ENCODE results near the gene JADE3. TPM values are rescaled to one million over a fixed set of nuclear protein-coding genes. Genes with fewer than 3 reads are reported as not detected.
A peak's percentile ranks its signal among the peaks of the same experiment; 100 is the strongest.

JADE3 gene
- polyA plus RNA-seq, 4 donors, result 1.1 to 11.5 (median 2.4) TPM

DNA sequence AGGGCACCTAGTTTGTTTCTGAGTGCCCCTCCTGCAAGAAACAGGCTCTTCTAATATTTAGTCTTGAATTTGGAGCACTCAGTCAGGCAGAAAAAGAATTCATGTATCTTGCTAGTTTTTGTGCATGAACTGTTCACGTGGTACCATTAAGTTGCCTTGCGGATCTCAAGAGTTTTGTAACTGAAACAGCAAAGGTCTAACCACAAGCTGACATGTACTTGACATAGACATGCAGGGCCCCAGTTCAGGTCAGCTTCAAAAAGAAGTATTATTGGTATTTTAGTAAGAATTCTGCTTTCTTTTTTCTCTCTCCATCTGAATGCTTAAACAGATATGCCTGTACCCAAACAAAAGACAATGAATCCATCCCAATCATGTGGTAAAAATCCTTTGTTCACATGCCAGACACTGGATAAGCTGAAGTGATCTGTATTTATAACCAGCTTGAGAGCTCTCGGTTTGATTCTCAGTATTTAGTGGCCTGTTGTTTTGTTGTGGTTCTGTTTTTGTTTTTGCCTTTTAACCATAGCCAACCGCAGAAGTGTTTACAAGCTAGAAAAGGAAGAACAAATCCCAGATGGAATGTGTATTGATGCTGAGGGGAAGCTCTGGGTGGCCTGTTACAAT is 179.0 kb downstream of the JADE3 start:
- Histone ChIP-seq H3K36me3 (ENCODE audit: control insufficient read depth in 3 of 3, insufficient read depth in 2 of 3, low read depth in 1 of 3, low read length in 3 of 3) (peaks cover 0 to 17% (median 0%) of the 10 kb centered on the region in 3 donors), H3K9me3 (ENCODE audit: control insufficient read depth in 2 of 2, insufficient read depth in 1 of 2, low read depth in 1 of 2, low read length in 1 of 2) (no peaks in the 10 kb centered on the region), H3K27me3 (ENCODE audit: control insufficient read depth in 3 of 3, insufficient read depth in 3 of 3, low read length in 3 of 3) (no peaks in the 10 kb centered on the region), H3K4me1 (ENCODE audit: control insufficient read depth in 3 of 3, insufficient read depth in 2 of 3, low read depth in 1 of 3, low read length in 2 of 3) (no peaks in the 10 kb centered on the region), H3K4me3 (ENCODE audit: low read depth in 1 of 3, low read length in 3 of 3) (no peak overlapping the region), H3K27ac (ENCODE audit: low read depth in 1 of 3, low read length in 2 of 3) (peak overlapping the region in 2 of 3 donors; percentile 1 to 4)
- DNase-seq, result peak; percentile 10 to 31
- 23 to 30% (median 29%) methylated on average over 4 of the region's 4 CpGs for WGBS, 3 donors
- no peak for FAIRE-seq

DNA sequence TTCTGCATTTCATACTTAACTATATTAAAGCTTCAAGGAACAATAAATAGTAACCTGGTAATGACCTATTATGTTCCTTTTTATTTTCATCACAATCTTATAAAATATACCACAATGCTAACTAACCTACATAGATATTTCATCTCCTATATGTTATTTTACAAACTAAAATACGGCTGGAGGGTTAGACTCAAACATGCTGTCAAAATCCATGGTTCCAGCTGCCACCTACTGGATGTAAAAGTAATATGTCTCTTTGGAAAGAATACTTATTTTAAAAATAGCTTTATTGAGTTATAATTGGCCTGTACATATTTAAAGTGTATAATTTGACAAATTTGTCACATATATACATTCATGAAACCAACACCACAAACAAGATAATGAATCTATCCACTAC is 181.0 kb downstream of the JADE3 start:
- Histone ChIP-seq H3K4me1 (ENCODE audit: control insufficient read depth in 3 of 3, insufficient read depth in 2 of 3, low read depth in 1 of 3, low read length in 2 of 3) (no peaks in the 10 kb centered on the region), H3K4me3 (ENCODE audit: low read depth in 1 of 3, low read length in 3 of 3) (no peak overlapping the region), H3K36me3 (ENCODE audit: control insufficient read depth in 3 of 3, insufficient read depth in 2 of 3, low read depth in 1 of 3, low read length in 3 of 3) (peaks cover 0 to 16% (median 0%) of the 10 kb centered on the region in 3 donors), H3K9me3 (ENCODE audit: control insufficient read depth in 2 of 2, insufficient read depth in 1 of 2, low read depth in 1 of 2, low read length in 1 of 2) (no peaks in the 10 kb centered on the region), H3K27ac (ENCODE audit: low read depth in 1 of 3, low read length in 2 of 3) (no peak overlapping the region), H3K27me3 (ENCODE audit: control insufficient read depth in 3 of 3, insufficient read depth in 3 of 3, low read length in 3 of 3) (peaks cover 0 to 2% (median 0%) of the 10 kb centered on the region in 3 donors)
- FAIRE-seq (peak; percentile 68), DNase-seq (peak; percentile 35 to 46)
- WGBS, 3 donors, result 0 to 6% (median 3%) methylated on average over 1 of the region's 1 CpG

GRCh38 chrX:47093860-47094259 is 181.6 kb downstream of the JADE3 start:
- FAIRE-seq, result no peak
- 80 to 93% (median 83%) methylated on average over 11 of the region's 11 CpGs for WGBS, 3 donors
- Histone ChIP-seq H3K4me1 (ENCODE audit: control insufficient read depth in 3 of 3, insufficient read depth in 2 of 3, low read depth in 1 of 3, low read length in 2 of 3) (no peaks in the 10 kb centered on the region), H3K27ac (ENCODE audit: low read depth in 1 of 3, low read length in 2 of 3) (no peak overlapping the region), H3K36me3 (ENCODE audit: control insufficient read depth in 3 of 3, insufficient read depth in 2 of 3, low read depth in 1 of 3, low read length in 3 of 3) (peaks cover 0 to 16% (median 0%) of the 10 kb centered on the region in 3 donors), H3K9me3 (ENCODE audit: control insufficient read depth in 2 of 2, insufficient read depth in 1 of 2, low read depth in 1 of 2, low read length in 1 of 2) (no peaks in the 10 kb centered on the region), H3K4me3 (ENCODE audit: low read depth in 1 of 3, low read length in 3 of 3) (no peak overlapping the region), H3K27me3 (ENCODE audit: control insufficient read depth in 3 of 3, insufficient read depth in 3 of 3, low read length in 3 of 3) (peaks cover 0 to 2% (median 0%) of the 10 kb centered on the region in 3 donors)
- DNase-seq, result no peak

DNA sequence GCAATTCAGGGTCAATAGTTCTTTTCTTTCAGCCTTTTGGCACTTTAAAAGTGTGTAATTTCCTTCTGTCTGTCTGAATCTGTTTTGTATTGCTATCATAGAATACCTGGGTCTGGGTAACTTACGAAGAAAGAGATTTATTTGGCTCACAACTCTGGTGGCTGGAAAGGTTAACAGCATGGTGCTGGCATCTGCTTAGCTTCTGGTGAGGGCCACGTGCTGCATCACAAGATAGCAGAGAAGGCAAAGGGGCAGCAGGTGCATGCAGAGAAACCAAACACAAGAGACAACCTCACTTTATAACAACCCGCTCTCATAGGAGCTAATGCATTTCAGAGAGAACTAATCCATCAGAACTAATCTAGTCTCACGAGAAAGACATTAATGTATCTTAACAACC is 184.8 kb downstream of the JADE3 start:
- WGBS, 3 donors, result 65 to 78% (median 73%) methylated on average over 4 of the region's 4 CpGs
- FAIRE-seq (no peak), DNase-seq (no peak)
- Histone ChIP-seq H3K27ac (ENCODE audit: low read depth in 1 of 3, low read length in 2 of 3) (no peak overlapping the region), H3K4me3 (ENCODE audit: low read depth in 1 of 3, low read length in 3 of 3) (no peak overlapping the region), H3K4me1 (ENCODE audit: control insufficient read depth in 3 of 3, insufficient read depth in 2 of 3, low read depth in 1 of 3, low read length in 2 of 3) (no peaks in the 10 kb centered on the region), H3K27me3 (ENCODE audit: control insufficient read depth in 3 of 3, insufficient read depth in 3 of 3, low read length in 3 of 3) (peaks cover 0 to 2% (median 0%) of the 10 kb centered on the region in 3 donors), H3K36me3 (ENCODE audit: control insufficient read depth in 3 of 3, insufficient read depth in 2 of 3, low read depth in 1 of 3, low read length in 3 of 3) (peaks cover 0 to 33% (median 0%) of the 10 kb centered on the region in 3 donors), H3K9me3 (ENCODE audit: control insufficient read depth in 2 of 2, insufficient read depth in 1 of 2, low read depth in 1 of 2, low read length in 1 of 2) (no peaks in the 10 kb centered on the region)

DNA sequence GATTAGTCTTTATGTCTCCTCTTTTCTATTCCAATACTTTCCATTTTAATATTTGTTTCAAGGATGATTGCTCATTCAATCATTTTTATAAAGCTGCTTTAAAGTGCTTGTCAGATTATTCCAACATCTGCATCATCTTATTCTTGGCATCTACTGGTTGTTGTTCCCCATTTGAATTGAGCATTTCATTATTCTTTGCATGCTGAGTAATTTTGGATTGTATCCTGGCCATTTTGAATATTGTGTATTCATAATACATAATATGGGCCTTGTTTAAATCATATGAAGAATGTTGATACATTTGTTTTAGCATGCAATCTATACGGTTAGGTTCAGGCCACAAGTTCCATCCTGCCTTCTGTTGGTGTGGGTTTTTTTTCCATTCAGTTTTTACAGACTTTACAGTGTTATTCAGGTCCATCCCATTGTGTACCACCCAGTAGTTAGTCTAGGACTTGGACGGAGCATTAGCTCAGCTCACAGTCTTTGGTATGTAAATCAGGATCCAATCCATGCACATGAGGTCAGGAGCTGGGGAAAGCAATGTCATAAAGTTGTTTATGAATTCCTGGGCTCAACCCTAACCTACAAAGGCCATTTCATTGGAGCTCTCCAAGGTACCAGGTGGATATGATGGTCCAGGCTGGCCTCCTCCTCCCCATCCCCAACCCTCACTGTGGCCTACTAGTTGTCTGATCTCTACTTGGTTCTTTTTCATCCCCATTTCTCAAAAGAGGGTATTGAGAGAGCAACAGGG is 186.3 kb downstream of the JADE3 start:
- no peaks in the 10 kb centered on the region for H3K4me1 ChIP-seq (ENCODE audit: control insufficient read depth in 3 of 3, insufficient read depth in 2 of 3, low read depth in 1 of 3, low read length in 2 of 3)
- DNase-seq, result no peak
- 82 to 96% (median 87%) methylated on average over 2 of the region's 2 CpGs for WGBS, 3 donors
- FAIRE-seq, result no peak
- H3K36me3 ChIP-seq (ENCODE audit: control insufficient read depth in 3 of 3, insufficient read depth in 2 of 3, low read depth in 1 of 3, low read length in 3 of 3), result peaks cover 0 to 39% (median 0%) of the 10 kb centered on the region in 3 donors
- H3K27ac ChIP-seq (ENCODE audit: low read depth in 1 of 3, low read length in 2 of 3), result no peak overlapping the region
- peaks cover 0 to 2% (median 0%) of the 10 kb centered on the region in 3 donors for H3K27me3 ChIP-seq (ENCODE audit: control insufficient read depth in 3 of 3, insufficient read depth in 3 of 3, low read length in 3 of 3)
- no peak overlapping the region for H3K4me3 ChIP-seq (ENCODE audit: low read depth in 1 of 3, low read length in 3 of 3)
- H3K9me3 ChIP-seq (ENCODE audit: control insufficient read depth in 2 of 2, insufficient read depth in 1 of 2, low read depth in 1 of 2, low read length in 1 of 2), result no peaks in the 10 kb centered on the region

DNA sequence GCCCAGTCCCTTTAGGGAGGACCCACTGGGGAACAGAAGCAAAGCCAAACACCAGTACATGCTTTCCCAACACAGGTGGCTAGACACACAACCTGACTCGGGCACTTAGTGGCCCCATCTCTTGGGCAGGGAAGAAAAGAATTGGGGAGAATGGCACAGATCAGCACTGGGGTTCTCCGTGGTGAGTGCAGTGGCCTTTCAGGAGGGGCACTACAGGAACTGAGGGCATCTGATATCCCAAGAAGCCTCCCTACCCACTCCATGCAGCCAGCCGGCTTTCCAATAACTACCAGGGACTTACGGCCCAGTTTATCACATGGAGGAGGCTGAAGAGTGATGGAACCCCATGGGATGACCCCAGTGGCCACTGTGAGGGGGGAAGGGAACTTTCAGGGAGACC is 189.0 kb downstream of the JADE3 start:
- H3K27ac ChIP-seq (ENCODE audit: low read depth in 1 of 3, low read length in 2 of 3), result no peak overlapping the region
- H3K4me1 ChIP-seq (ENCODE audit: control insufficient read depth in 3 of 3, insufficient read depth in 2 of 3, low read depth in 1 of 3, low read length in 2 of 3), result no peaks in the 10 kb centered on the region
- peaks cover 0 to 2% (median 0%) of the 10 kb centered on the region in 3 donors for H3K27me3 ChIP-seq (ENCODE audit: control insufficient read depth in 3 of 3, insufficient read depth in 3 of 3, low read length in 3 of 3)
- no peak overlapping the region for H3K4me3 ChIP-seq (ENCODE audit: low read depth in 1 of 3, low read length in 3 of 3)
- FAIRE-seq (no peak), DNase-seq (no peak)
- peaks cover 0 to 38% (median 0%) of the 10 kb centered on the region in 3 donors for H3K36me3 ChIP-seq (ENCODE audit: control insufficient read depth in 3 of 3, insufficient read depth in 2 of 3, low read depth in 1 of 3, low read length in 3 of 3)
- no peaks in the 10 kb centered on the region for H3K9me3 ChIP-seq (ENCODE audit: control insufficient read depth in 2 of 2, insufficient read depth in 1 of 2, low read depth in 1 of 2, low read length in 1 of 2)
- 67 to 89% (median 83%) methylated on average over 3 to 4 of the region's 4 CpGs for WGBS, 3 donors

Other genes with a start within 250 kb of the JADE3 start
- 1 to 10 TPM in 2 of 4 donors, under 1 TPM in 2; under 0.01 to 2.8 (median 1.4) TPM for gene SLC9A7, start 153.3 kb upstream of the JADE3 start, polyA plus RNA-seq
- 10 to 100 TPM in 3 of 4 donors, 1 to 10 TPM in 1; 7.7 to 15.9 (median 11.9) TPM for gene RP2, start 75.4 kb upstream of the JADE3 start, polyA plus RNA-seq
- gene RGN, start 166.0 kb downstream of the JADE3 start, polyA plus RNA-seq, result 100 to 1,000 TPM in 1 of 4 donors, 10 to 100 TPM in 2, 1 to 10 TPM in 1; 1.8 to 315 (median 33.0) TPM
- gene NDUFB11, start 232.3 kb downstream of the JADE3 start, polyA plus RNA-seq, result 100 to 1,000 TPM in 2 of 4 donors, 10 to 100 TPM in 2; 78.1 to 109 (median 98.8) TPM
- 10 to 100 TPM; 27.8 to 41.2 (median 35.7) TPM for gene RBM10, start 232.8 kb downstream of the JADE3 start, polyA plus RNA-seq

All from small intestine (tissue), 7 donors.